ENCODE results near the gene MAP4K4.

MAP4K4 gene

GRCh38 chr2:101860157-101860556 lies 162.7 kb downstream of the MAP4K4 start:
- peak in 1 of 2 experiments; percentile 22 for DNase-seq (ENCODE audit: low read depth in 1 of 2, low spot score in 1 of 2)
- in situ Hi-C loops (cut with HindIII; ENCODE audit: low pct_unique_long_range_greater_than_20kb, low sequenced_read_pairs), result no loop called here
- TF ChIP-seq JUND (IDR thresholded peaks at IDR 0.05; ENCODE audit: low read depth), result no peak

GRCh38 chr2:101860782-101861181 lies 163.3 kb downstream of the MAP4K4 start:
- in situ Hi-C loops (cut with HindIII; ENCODE audit: low pct_unique_long_range_greater_than_20kb, low sequenced_read_pairs), result no loop called here
- TF ChIP-seq JUND (IDR thresholded peaks at IDR 0.05; ENCODE audit: low read depth), result no peak
- no peak for DNase-seq (ENCODE audit: low read depth in 1 of 2, low spot score in 1 of 2)

- TF ChIP-seq JUND (IDR thresholded peaks at IDR 0.05; ENCODE audit: low read depth), result no peak
- in situ Hi-C loops (cut with HindIII; ENCODE audit: low pct_unique_long_range_greater_than_20kb, low sequenced_read_pairs), result no loop called here
- DNase-seq (ENCODE audit: low read depth in 1 of 2, low spot score in 1 of 2), result no peak
Measured at GRCh38 chr2:101861382-101861781, 163.9 kb downstream of the MAP4K4 start.

DNA sequence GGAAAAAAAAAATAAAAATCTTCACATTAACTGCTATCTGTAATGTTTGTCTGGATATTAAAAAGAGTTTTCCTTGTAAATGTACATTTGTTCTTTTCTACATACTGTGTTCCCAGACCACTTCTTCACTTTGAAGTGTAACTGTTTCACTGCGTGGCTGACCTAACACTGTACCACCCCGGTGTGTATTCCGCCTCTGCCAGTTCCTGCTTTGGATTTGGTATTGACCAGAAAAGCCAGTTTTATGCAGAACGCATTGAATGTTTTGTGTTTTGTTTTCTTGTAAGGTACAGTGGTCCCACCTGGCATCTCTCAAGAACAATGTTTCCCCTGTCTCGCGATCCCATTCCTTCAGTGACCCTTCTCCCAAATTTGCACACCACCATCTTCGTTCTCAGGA lies 166.0 kb downstream of the MAP4K4 start:
- DNase-seq (ENCODE audit: low read depth in 1 of 2, low spot score in 1 of 2), result no peak
- no peak for TF ChIP-seq JUND (IDR thresholded peaks at IDR 0.05; ENCODE audit: low read depth)
- in situ Hi-C loops (cut with HindIII; ENCODE audit: low pct_unique_long_range_greater_than_20kb, low sequenced_read_pairs), result no loop called here

GRCh38 chr2:101864426-101864825 lies 166.9 kb downstream of the MAP4K4 start:
- in situ Hi-C loops (cut with HindIII; ENCODE audit: low pct_unique_long_range_greater_than_20kb, low sequenced_read_pairs), result no loop called here
- DNase-seq (ENCODE audit: low read depth in 1 of 2, low spot score in 1 of 2), result no peak
- TF ChIP-seq JUND (IDR thresholded peaks at IDR 0.05; ENCODE audit: low read depth), result no peak

DNA sequence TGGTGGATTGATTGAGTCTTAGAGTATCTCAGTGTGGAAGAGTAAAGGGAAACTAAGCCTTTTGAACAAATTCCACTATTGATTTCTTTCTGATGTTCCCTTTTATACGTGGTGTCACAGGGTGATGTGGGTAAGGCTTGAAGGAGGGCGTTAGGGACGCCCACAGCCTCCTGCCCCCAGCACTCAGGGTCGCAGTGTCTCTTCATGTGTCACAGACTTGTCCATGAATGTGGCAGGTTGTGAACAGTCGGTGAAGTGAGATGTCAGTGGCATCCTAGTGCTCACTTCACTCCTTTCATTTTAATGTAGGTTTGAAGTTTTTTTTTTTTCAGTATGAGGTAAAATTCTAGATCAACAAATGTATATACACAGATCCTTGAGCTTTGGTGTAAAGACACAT lies 171.0 kb downstream of the MAP4K4 start:
- TF ChIP-seq JUND (IDR thresholded peaks at IDR 0.05; ENCODE audit: low read depth), result no peak
- DNase-seq (ENCODE audit: low read depth in 1 of 2, low spot score in 1 of 2), result no peak
- in situ Hi-C loops (cut with HindIII; ENCODE audit: low pct_unique_long_range_greater_than_20kb, low sequenced_read_pairs), result no loop called here

GRCh38 chr2:101869527-101869926 lies 172.0 kb downstream of the MAP4K4 start:
- no peak for TF ChIP-seq JUND (IDR thresholded peaks at IDR 0.05; ENCODE audit: low read depth)
- DNase-seq (ENCODE audit: low read depth in 1 of 2, low spot score in 1 of 2), result no peak
- in situ Hi-C loops (cut with HindIII; ENCODE audit: low pct_unique_long_range_greater_than_20kb, low sequenced_read_pairs), result no loop called here

DNA sequence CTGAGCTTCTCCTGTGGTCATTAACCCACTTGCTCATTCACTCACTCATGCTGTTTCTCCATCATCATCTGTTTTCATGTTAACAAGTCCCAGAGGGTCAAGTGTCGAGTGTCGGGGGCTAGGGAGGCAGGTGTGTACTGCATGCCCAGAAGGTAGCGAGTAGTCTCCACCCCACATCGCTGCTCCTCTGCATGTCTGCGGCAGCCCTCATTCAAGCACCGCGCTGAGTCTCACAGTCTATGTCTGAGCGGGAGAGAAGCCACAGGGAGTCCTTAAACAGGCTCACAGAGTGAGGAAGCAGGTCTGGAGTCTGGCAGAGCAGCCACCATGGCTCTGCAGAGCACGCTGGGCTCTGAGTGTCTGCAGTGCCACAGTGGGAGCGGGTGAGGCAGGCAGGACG lies 172.9 kb downstream of the MAP4K4 start:
- in situ Hi-C loops (cut with HindIII; ENCODE audit: low pct_unique_long_range_greater_than_20kb, low sequenced_read_pairs), result no loop called here
- no peak for DNase-seq (ENCODE audit: low read depth in 1 of 2, low spot score in 1 of 2)
- TF ChIP-seq JUND (IDR thresholded peaks at IDR 0.05; ENCODE audit: low read depth), result no peak

DNA sequence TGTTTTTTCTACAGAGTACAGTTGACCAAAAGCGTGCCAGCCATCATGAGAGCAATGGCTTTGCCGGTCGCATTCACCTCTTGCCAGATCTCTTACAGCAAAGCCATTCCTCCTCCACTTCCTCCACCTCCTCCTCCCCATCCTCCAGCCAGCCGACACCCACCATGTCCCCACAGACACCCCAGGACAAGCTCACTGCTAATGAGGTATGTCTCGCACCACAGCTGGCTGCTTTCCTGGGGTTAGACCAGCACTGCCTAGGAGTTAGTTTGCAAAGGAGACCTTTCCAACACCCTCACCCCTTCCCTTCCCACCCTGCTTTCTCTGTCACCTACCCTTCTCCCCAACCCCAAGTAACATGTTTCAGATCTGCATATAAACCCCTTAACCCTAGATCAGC lies 174.0 kb downstream of the MAP4K4 start:
- no peak for TF ChIP-seq JUND (IDR thresholded peaks at IDR 0.05; ENCODE audit: low read depth)
- no peak for DNase-seq (ENCODE audit: low read depth in 1 of 2, low spot score in 1 of 2)
- in situ Hi-C loops (cut with HindIII; ENCODE audit: low pct_unique_long_range_greater_than_20kb, low sequenced_read_pairs), result no loop called here

DNA sequence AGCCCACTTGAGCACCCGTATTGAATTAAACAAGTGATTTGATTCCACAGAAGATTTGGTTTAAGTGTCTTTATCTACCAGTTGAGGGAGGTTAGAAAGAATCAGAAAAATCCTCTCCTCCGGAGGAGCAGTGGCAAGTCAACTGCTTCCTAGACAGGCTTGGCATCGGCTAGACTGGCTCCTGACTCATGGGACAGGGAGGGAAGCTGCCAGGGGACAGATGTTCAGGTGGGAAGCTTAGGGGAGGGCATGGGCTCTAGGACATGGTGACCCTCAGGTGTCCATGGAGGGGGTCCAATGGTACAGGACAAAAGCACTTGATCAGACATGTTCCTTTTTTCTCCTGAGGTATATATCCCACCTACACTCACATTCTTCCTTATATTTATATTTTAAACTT lies 175.0 kb downstream of the MAP4K4 start:
- no peak for DNase-seq (ENCODE audit: low read depth in 1 of 2, low spot score in 1 of 2)
- no peak for TF ChIP-seq JUND (IDR thresholded peaks at IDR 0.05; ENCODE audit: low read depth)
- in situ Hi-C loops (cut with HindIII; ENCODE audit: low pct_unique_long_range_greater_than_20kb, low sequenced_read_pairs), result no loop called here

- in situ Hi-C loops (cut with HindIII; ENCODE audit: low pct_unique_long_range_greater_than_20kb, low sequenced_read_pairs), result no loop called here
- no peak for TF ChIP-seq JUND (IDR thresholded peaks at IDR 0.05; ENCODE audit: low read depth)
- DNase-seq (ENCODE audit: low read depth in 1 of 2, low spot score in 1 of 2), result peak in 1 of 2 experiments; percentile 27
Measured at GRCh38 chr2:101873543-101873942, 176.0 kb downstream of the MAP4K4 start.

GRCh38 chr2:101874069-101874468 lies 176.6 kb downstream of the MAP4K4 start:
- TF ChIP-seq JUND (IDR thresholded peaks at IDR 0.05; ENCODE audit: low read depth), result no peak
- DNase-seq (ENCODE audit: low read depth in 1 of 2, low spot score in 1 of 2), result no peak

DNA sequence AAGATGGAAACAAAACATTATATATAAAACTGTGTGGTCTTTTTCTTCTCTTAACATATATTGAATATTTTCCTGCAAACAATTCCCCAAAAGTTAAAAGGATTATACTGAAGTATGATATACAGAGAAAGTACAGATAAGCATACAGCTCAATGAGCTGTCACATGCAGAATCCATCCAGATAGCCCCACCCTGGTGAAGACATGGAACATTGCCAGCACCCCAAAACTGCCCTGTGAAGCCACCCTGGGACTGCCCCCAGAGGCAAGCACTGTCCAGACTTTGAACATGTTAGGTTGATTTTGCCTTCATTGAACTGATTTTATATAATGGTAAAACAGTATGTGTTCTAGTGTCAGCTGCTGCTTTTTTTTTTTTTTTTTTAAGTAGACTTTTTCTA lies 182.0 kb downstream of the MAP4K4 start:
- no peak for TF ChIP-seq JUND (IDR thresholded peaks at IDR 0.05; ENCODE audit: low read depth)
- DNase-seq (ENCODE audit: low read depth in 1 of 2, low spot score in 1 of 2), result no peak
- in situ Hi-C loops (cut with HindIII; ENCODE audit: low pct_unique_long_range_greater_than_20kb, low sequenced_read_pairs), result no loop called here

More at GRCh38 chr2:101874069-101874468, 176.6 kb downstream of the MAP4K4 start:
- in situ Hi-C loops (cut with HindIII; ENCODE audit: low pct_unique_long_range_greater_than_20kb, low sequenced_read_pairs), result no loop called here

GRCh38 chr2:101881131-101881530 lies 183.6 kb downstream of the MAP4K4 start:
- in situ Hi-C loops (cut with HindIII; ENCODE audit: low pct_unique_long_range_greater_than_20kb, low sequenced_read_pairs), result no loop called here
- no peak for TF ChIP-seq JUND (IDR thresholded peaks at IDR 0.05; ENCODE audit: low read depth)
- no peak for DNase-seq (ENCODE audit: low read depth in 1 of 2, low spot score in 1 of 2)

Measured in T47D (cell line).